D341Med (cell line): ENCODE results near the gene PHGDH.
"Not testable (repeated sequence)": the region's sequence is repeated elsewhere in the genome, so short reads cannot be mapped to it uniquely, and the experiment has no call there.

ENCODE experiments used
- DNase-seq: peaks from one replicate; pipeline ENCODE4 v3.0.0; 2012; ENCODE audit warnings: low spot score

PHGDH gene

GRCh38 chr1:119700326-119700725 lies 11.4 kb upstream of the PHGDH start:
- DNase-seq, result no peak

GRCh38 chr1:119701659-119702058 lies 10.1 kb upstream of the PHGDH start:
- no peak for DNase-seq

GRCh38 chr1:119702384-119702783 lies 9.3 kb upstream of the PHGDH start:
- DNase-seq, result no peak

- DNase-seq, result no peak
Measured at GRCh38 chr1:119703666-119704450, 7.9 kb upstream of the PHGDH start.

GRCh38 chr1:119706599-119706998 lies 5.1 kb upstream of the PHGDH start:
- DNase-seq, result not testable (repeated sequence)

GRCh38 chr1:119711356-119711803 lies 354 bp upstream of the PHGDH start:
- not testable (repeated sequence) for DNase-seq

GRCh38 chr1:119712342-119713038 lies 756 bp downstream of the PHGDH start:
- DNase-seq, result peak; percentile 85

GRCh38 chr1:119713039-119713748 lies 1.5 kb downstream of the PHGDH start:
- DNase-seq, result peak; percentile 51

GRCh38 chr1:119713749-119714456 lies 2.2 kb downstream of the PHGDH start:
- DNase-seq, result no peak

GRCh38 chr1:119714583-119714982 lies 2.8 kb downstream of the PHGDH start:
- no peak for DNase-seq

- no peak for DNase-seq
Measured at GRCh38 chr1:119715542-119715941, 3.8 kb downstream of the PHGDH start.

- no peak for DNase-seq
Measured at GRCh38 chr1:119718409-119718808, 6.7 kb downstream of the PHGDH start.

- no peak for DNase-seq
Measured at GRCh38 chr1:119718972-119719371, 7.2 kb downstream of the PHGDH start.

GRCh38 chr1:119720866-119721440 lies 9.2 kb downstream of the PHGDH start:
- no peak for DNase-seq

- no peak for DNase-seq
Measured at GRCh38 chr1:119721896-119722295, 10.2 kb downstream of the PHGDH start.

- no peak for DNase-seq
Measured at GRCh38 chr1:119724611-119725218, 13.0 kb downstream of the PHGDH start.

GRCh38 chr1:119725626-119726025 lies 13.9 kb downstream of the PHGDH start:
- DNase-seq, result no peak

- no peak for DNase-seq
Measured at GRCh38 chr1:119727991-119728390, 16.3 kb downstream of the PHGDH start.

- DNase-seq, result no peak
Measured at GRCh38 chr1:119729044-119729443, 17.3 kb downstream of the PHGDH start.

GRCh38 chr1:119731060-119731459 lies 19.3 kb downstream of the PHGDH start:
- no peak for DNase-seq

- no peak for DNase-seq
Measured at GRCh38 chr1:119731741-119732430, 20.2 kb downstream of the PHGDH start.
